Activated CD4-positive, alpha-beta T cell treated with anti-CD3 and anti-CD28 coated beads, Interleukin-2, amount 50 U/mL, for 1 hour (primary cell): ENCODE results near the gene TMEM214.

Experiments
- DNase-seq: peaks from one replicate; pipeline ENCODE4 v3.0.0-alpha.2; 2020

Gene TMEM214

GRCh38 chr2:27032495-27033252 is at the start of gene TMEM214:
Gene TMEM214, plus strand, starts transcription at chr2:27032965. Its CDS starts 51 bp downstream, at chr2:27033016.
- DNase-seq = peak; percentile 70

- DNase-seq = no peak
These were observed 49.0 kb upstream of the TMEM214 start for GRCh38 chr2:26983746-26984145.

- DNase-seq = no peak
These were observed 47.0 kb upstream of the TMEM214 start for GRCh38 chr2:26985807-26986206.

GRCh38 chr2:26986576-26986975 is 46.2 kb upstream of the TMEM214 start:
- no peak for DNase-seq

- DNase-seq = no peak
These were observed 44.5 kb upstream of the TMEM214 start for GRCh38 chr2:26988058-26988860.

GRCh38 chr2:26989156-26989555 is 43.6 kb upstream of the TMEM214 start:
- DNase-seq = no peak

- DNase-seq = no peak
These were observed 41.0 kb upstream of the TMEM214 start for GRCh38 chr2:26991717-26992116.

- no peak for DNase-seq
These were observed 39.0 kb upstream of the TMEM214 start for GRCh38 chr2:26993768-26994167.

GRCh38 chr2:26994983-26995382 is 37.8 kb upstream of the TMEM214 start:
- DNase-seq = no peak

- no peak for DNase-seq
These were observed 35.4 kb upstream of the TMEM214 start for GRCh38 chr2:26997394-26997793.

- DNase-seq = no peak
These were observed 34.4 kb upstream of the TMEM214 start for GRCh38 chr2:26998323-26998722.

GRCh38 chr2:27000228-27000627 is 32.5 kb upstream of the TMEM214 start:
- no peak for DNase-seq

- DNase-seq = no peak
These were observed 31.8 kb upstream of the TMEM214 start for GRCh38 chr2:27000995-27001394.

- DNase-seq = no peak
These were observed 30.8 kb upstream of the TMEM214 start for GRCh38 chr2:27001950-27002349.

GRCh38 chr2:27003007-27003406 is 29.8 kb upstream of the TMEM214 start:
- no peak for DNase-seq

GRCh38 chr2:27003857-27004256 is 28.9 kb upstream of the TMEM214 start:
- DNase-seq = no peak

- DNase-seq = no peak
These were observed 26.0 kb upstream of the TMEM214 start for GRCh38 chr2:27006602-27007415.

- DNase-seq = no peak
These were observed 25.1 kb upstream of the TMEM214 start for GRCh38 chr2:27007416-27008374.

GRCh38 chr2:27008678-27009077 is 24.1 kb upstream of the TMEM214 start:
- DNase-seq = no peak

- no peak for DNase-seq
These were observed 23.7 kb upstream of the TMEM214 start for GRCh38 chr2:27009083-27009482.

GRCh38 chr2:27009716-27010115 is 23.0 kb upstream of the TMEM214 start:
- no peak for DNase-seq

GRCh38 chr2:27010139-27010538 is 22.6 kb upstream of the TMEM214 start:
- no peak for DNase-seq
